MM.1S (cell line): Measurements from ENCODE around the gene SFXN4.

Experiments
- CTCF ChIP-seq: fragments of 300-600 bp; sonication (generic); IDR thresholded peaks from 2 replicates; pipeline ENCODE4 v1.5.1; 2016; ENCODE audit warnings: antibody characterized with exemption, low read length, mixed read lengths
- EZH2 ChIP-seq: fragments of 300-600 bp; sonication (generic); optimal IDR thresholded peaks from 2 replicates; pipeline ENCODE3; 2017; ENCODE audit warnings: low read depth, mild to moderate bottlenecking, antibody characterized with exemption, low read length, mixed read lengths
- EZH2phosphoT487 ChIP-seq: fragments of 300-600 bp; sonication (generic); IDR thresholded peaks from 2 replicates; pipeline ENCODE4 v1.6.1; 2018; ENCODE audit warnings: antibody characterized with exemption, low read length

- TF ChIP-seq EZH2 (no peak), CTCF (no peak), EZH2phosphoT487 (no peak)
Measured at GRCh38 chr10:119159332-119159731, 6.2 kb downstream of the SFXN4 start.
